K562 (cell line): ENCODE measurements around the gene SYNPO. TPM values are rescaled to one million over a fixed set of nuclear protein-coding genes. Genes with fewer than 3 reads are reported as not detected.
A peak's percentile ranks its signal among the peaks of the same experiment; 100 is the strongest.

Experiments
- ARID3B ChIP-seq: fragments of 250-450 bp; sonication (Bioruptor Pico); IDR thresholded peaks from 2 replicates; pipeline ENCODE4 v1.4.0; 2020; ENCODE audit warnings: borderline replicate concordance
- BCL6 ChIP-seq: fragments of 250-450 bp; sonication (Bioruptor Pico); IDR thresholded peaks from 2 replicates; pipeline ENCODE4 v1.4.0; 2020
- E2F1 ChIP-seq: sonication (generic); formaldehyde crosslinking; IDR thresholded peaks from 2 replicates; pipeline ENCODE4 v1.8.1; 2023; ENCODE audit warnings: mild to moderate bottlenecking, missing genetic modification reagents, moderate library complexity
- FIP1L1 ChIP-seq: fragments of 200-400 bp; formaldehyde crosslinking; IDR thresholded peaks from 2 replicates; pipeline ENCODE4 v1.6.1; 2018; ENCODE audit warnings: mild to moderate bottlenecking, low read depth, low read length; ENCODE audit not compliant: poor library complexity, severe bottlenecking
- MAZ ChIP-seq, 2 experiments: fragments of 450-650 bp in 1 of 2; sonication (generic) in 1 of 2; formaldehyde crosslinking; IDR thresholded peaks in 1 of 2; conservative IDR thresholded peaks in 1 of 2; 2 replicates each; pipeline versions ENCODE4 v1.4.0 to v1.5.0; 2020; ENCODE audit warnings: mild to moderate bottlenecking in 1 of 2, missing genetic modification reagents in 1 of 2
- NFXL1 ChIP-seq: fragments of 450-650 bp; formaldehyde crosslinking; IDR thresholded peaks from 2 replicates; pipeline ENCODE4 v1.4.0; 2021; ENCODE audit warnings: mild to moderate bottlenecking
- NRF1 ChIP-seq, 2 experiments: fragments of 450-650 bp; IDR thresholded peaks in 1 of 2; conservative IDR thresholded peaks in 1 of 2; 2 replicates each; pipeline ENCODE4 v1.6.1; 2014; ENCODE audit warnings: mild to moderate bottlenecking in 2 of 2
- POLR2A ChIP-seq: fragments of 450-650 bp; conservative IDR thresholded peaks from 2 replicates; pipeline ENCODE4 v1.6.1; 2016
- PRPF4 ChIP-seq: fragments of 200-400 bp; formaldehyde crosslinking; IDR thresholded peaks from one replicate; pipeline ENCODE4 v1.6.1; 2017; ENCODE audit warnings: low read length, low read depth, mild to moderate bottlenecking; ENCODE audit not compliant: insufficient read depth, poor library complexity, severe bottlenecking
- SAP30 ChIP-seq: fragments of 200-600 bp; sonication (generic); IDR thresholded peaks from 2 replicates; pipeline ENCODE4 v1.6.1; 2012; ENCODE audit warnings: borderline replicate concordance, low read depth, mild to moderate bottlenecking, moderate library complexity, low read length, control low read depth, inconsistent platforms; ENCODE audit not compliant: insufficient read depth, poor library complexity, severe bottlenecking
- SMAD4 ChIP-seq: fragments of 250-450 bp; sonication (Bioruptor Pico); conservative IDR thresholded peaks from 2 replicates; pipeline ENCODE4 v1.8.0; 2021; ENCODE audit warnings: inconsistent platforms, mild to moderate bottlenecking, moderate library complexity
- SREBF1 ChIP-seq: fragments of 150-350 bp; IDR thresholded peaks from 2 replicates; pipeline ENCODE4 v1.6.1; 2014; ENCODE audit warnings: antibody characterized with exemption, low read depth, low read length, borderline replicate concordance
- TEAD4 ChIP-seq, 2 experiments: sonication (generic) in 1 of 2; formaldehyde crosslinking in 1 of 2; IDR thresholded peaks; 2 replicates each; pipeline versions ENCODE4 v1.6.1 to v1.8.0; 2012 to 2022; ENCODE audit warnings: borderline replicate concordance in 1 of 2, inconsistent platforms in 1 of 2, low read length in 1 of 2, mild to moderate bottlenecking in 1 of 2, missing genetic modification reagents in 1 of 2
- ZFPM2 ChIP-seq: fragments of 250-450 bp; sonication (Bioruptor Pico); IDR thresholded peaks from 2 replicates; pipeline ENCODE4 v1.5.1; 2022; ENCODE audit warnings: mild to moderate bottlenecking
- ZFX ChIP-seq: sonication (generic); formaldehyde crosslinking; IDR thresholded peaks from 2 replicates; pipeline ENCODE4 v1.8.0; 2022; ENCODE audit warnings: mild to moderate bottlenecking, missing genetic modification reagents, moderate library complexity
- polyA plus RNA-seq, 8 experiments: library from polyadenylated mRNA; depleted of rRNA in 4 of 8; stranded (reverse) in 5 of 8; unstranded in 3 of 8; fragments of >200 nt; fragmentation: Nextera tagmentation in 2 of 8; fragmentation: Illumina TruSeq in 1 of 8; extraction: Ambion mirVana in 2 of 8; extraction: Trizol in 1 of 8; gene quantifications; 2 replicates each; pipeline versions ENCODE4 v1.2.1 to v1.2.3, GENCODE V29; 2011 to 2014; ENCODE audit warnings: inconsistent platforms in 1 of 8, missing spikeins in 1 of 8
- total RNA-seq, 7 experiments: library from RNA; depleted of rRNA in 6 of 7; stranded (reverse); fragments of >200 nt in 6 of 7; fragmentation: Illumina TruSeq in 2 of 7; extraction: Trizol in 2 of 7; gene quantifications; 2 replicates each; pipeline versions ENCODE4 v1.2.1 to v1.2.3, GENCODE V29; 2011 to 2021; ENCODE audit warnings: low replicate concordance in 1 of 7
- TF ChIP-seq, protein P1 (sequence below), 2 experiments: IDR thresholded peaks in 1 of 2; conservative IDR thresholded peaks in 1 of 2; 2 replicates each; pipeline ENCODE4 v1.6.1; 2016; ENCODE audit warnings: low read depth in 2 of 2, mild to moderate bottlenecking in 1 of 2, missing compliant biosample characterization in 1 of 2, missing genetic modification characterization in 1 of 2, moderate library complexity in 1 of 2
- TF ChIP-seq, protein P2 (sequence below): fragments of 250-450 bp; sonication (Bioruptor Pico); IDR thresholded peaks from 2 replicates; pipeline ENCODE4 v1.9.0; 2021; ENCODE audit warnings: mild to moderate bottlenecking
- TF ChIP-seq, protein P3 (sequence below): fragments of 450-650 bp; IDR thresholded peaks from 2 replicates; pipeline ENCODE4 v1.6.1; 2016

Gene SYNPO
- total and polyA plus RNA-seq, 9 of the 15 experiments (the other 6 are each of a cell fraction or from before 2014, with no cell fraction given) = 0.01 to 0.31 (median 0.03) TPM; not detected in 4

DNA sequence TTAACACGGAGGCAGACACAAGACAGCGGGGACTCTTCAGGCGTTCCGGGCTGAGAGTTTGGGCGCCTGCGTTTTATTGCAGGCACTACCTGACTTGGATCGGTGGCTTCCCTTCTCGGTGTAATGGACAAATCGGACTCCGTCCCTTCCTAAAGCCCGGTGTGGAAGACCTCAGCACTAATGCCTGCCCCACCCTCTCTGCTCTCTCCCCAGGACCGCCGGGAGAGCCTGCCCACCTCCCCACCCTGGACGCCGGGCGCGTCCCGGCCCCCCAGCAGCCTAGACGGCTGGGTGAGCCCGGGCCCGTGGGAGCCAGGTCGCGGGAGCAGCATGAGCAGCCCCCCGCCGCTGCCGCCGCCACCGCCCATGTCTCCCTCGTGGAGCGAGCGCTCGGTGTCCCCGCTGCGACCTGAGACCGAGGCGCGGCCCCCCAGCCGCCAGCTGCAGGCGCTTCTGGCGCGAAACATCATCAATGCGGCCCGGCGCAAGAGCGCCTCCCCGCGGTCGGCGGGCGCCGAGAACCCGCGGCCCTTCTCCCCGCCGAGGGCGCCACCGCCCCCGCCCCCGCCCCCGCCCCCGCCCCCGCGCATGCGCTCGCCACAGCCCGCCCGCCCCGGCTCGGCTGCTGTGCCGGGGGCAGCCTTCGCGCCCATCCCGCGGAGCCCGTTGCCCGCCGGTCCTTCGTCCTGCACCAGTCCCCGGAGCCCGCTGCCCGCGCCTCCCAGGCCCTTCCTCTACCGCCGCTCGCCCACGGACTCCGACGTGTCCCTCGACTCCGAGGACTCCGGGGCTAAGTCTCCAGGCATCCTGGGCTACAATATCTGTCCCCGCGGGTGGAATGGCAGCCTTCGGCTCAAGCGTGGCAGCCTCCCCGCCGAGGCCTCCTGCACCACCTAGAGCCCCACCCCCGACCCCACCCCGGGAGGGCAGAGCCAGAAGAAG is 16.0 kb downstream of the SYNPO start (continued):
- TF ChIP-seq, protein P1, sequence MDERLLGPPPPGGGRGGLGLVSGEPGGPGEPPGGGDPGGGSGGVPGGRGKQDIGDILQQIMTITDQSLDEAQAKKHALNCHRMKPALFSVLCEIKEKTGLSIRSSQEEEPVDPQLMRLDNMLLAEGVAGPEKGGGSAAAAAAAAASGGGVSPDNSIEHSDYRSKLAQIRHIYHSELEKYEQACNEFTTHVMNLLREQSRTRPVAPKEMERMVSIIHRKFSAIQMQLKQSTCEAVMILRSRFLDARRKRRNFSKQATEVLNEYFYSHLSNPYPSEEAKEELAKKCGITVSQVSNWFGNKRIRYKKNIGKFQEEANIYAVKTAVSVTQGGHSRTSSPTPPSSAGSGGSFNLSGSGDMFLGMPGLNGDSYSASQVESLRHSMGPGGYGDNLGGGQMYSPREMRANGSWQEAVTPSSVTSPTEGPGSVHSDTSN (CRISPR knock-in tag; IDR thresholded peaks at IDR 0.05; ENCODE audit: low read depth) = no peak
- TF ChIP-seq, protein P1 (tag; conservative IDR thresholded peaks at IDR 0.05; ENCODE audit: low read depth) = no peak
- TF ChIP-seq, protein P2, sequence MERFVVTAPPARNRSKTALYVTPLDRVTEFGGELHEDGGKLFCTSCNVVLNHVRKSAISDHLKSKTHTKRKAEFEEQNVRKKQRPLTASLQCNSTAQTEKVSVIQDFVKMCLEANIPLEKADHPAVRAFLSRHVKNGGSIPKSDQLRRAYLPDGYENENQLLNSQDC (CRISPR knock-in tag) = peak; percentile 28; the same call in 1 of the 2 replicates
- TF ChIP-seq MAZ (CRISPR knock-in tag; conservative IDR thresholded peaks at IDR 0.05 in 1 of 2, IDR thresholded peaks at IDR 0.05 in 1 of 2) (peak; percentile 89 to 92), SAP30 (peak; percentile 43), NRF1 (conservative IDR thresholded peaks at IDR 0.05 in 1 of 2, IDR thresholded peaks at IDR 0.05 in 1 of 2) (peak; percentile 80 to 83), SREBF1 (no peak), NFXL1 (CRISPR knock-in tag) (no peak), E2F1 (peak; percentile 65; the same call in 1 of the 2 replicates), BCL6 (CRISPR knock-in tag) (no peak), PRPF4 (no peak), SMAD4 (CRISPR knock-in tag) (peak; percentile 67; the same call in 1 of the 2 replicates), TEAD4 (IDR thresholded peaks at IDR 0.05; ENCODE audit: low read length) (no peak; the same call in 1 of the 2 replicates), TEAD4 (CRISPR knock-in tag; IDR thresholded peaks at IDR 0.05; ENCODE audit: borderline replicate concordance) (no peak), ARID3B (CRISPR knock-in tag) (no peak), POLR2A (peak; percentile 48; the same call in 1 of the 2 replicates), ZFX (CRISPR knock-in tag) (peak; percentile 58), ZFPM2 (CRISPR knock-in tag) (no peak), FIP1L1 (peak; percentile 35)
- TF ChIP-seq, protein P3, sequence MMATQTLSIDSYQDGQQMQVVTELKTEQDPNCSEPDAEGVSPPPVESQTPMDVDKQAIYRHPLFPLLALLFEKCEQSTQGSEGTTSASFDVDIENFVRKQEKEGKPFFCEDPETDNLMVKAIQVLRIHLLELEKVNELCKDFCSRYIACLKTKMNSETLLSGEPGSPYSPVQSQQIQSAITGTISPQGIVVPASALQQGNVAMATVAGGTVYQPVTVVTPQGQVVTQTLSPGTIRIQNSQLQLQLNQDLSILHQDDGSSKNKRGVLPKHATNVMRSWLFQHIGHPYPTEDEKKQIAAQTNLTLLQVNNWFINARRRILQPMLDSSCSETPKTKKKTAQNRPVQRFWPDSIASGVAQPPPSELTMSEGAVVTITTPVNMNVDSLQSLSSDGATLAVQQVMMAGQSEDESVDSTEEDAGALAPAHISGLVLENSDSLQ = no peak
